DOHH2 (cell line): Measurements from ENCODE around the gene MAP2K5.

Experiments used
- H3F3A ChIP-seq: fragments of 200-600 bp; sonication (generic), shearing (Covaris generic); 2 replicates; pipeline ENCODE4 v1.6.0; 2016; ENCODE audit warnings: antibody characterized with exemption, mild to moderate bottlenecking; ENCODE audit not compliant: control insufficient read depth, insufficient read depth
- H3K27ac ChIP-seq: fragments of 200-600 bp; sonication (generic); 2 replicates; pipeline ENCODE4 v1.5.1; 2014; ENCODE audit warnings: low read depth, mild to moderate bottlenecking, low read length, moderate library complexity
- H3K27me3 ChIP-seq: fragments of 200-600 bp; sonication (generic); 2 replicates; pipeline ENCODE4 v1.6.1; 2014; ENCODE audit warnings: mild to moderate bottlenecking, low read length, mixed read lengths; ENCODE audit not compliant: control insufficient read depth
- H3K36me3 ChIP-seq: fragments of 200-600 bp; sonication (generic); 2 replicates; pipeline ENCODE4 v1.6.1; 2014; ENCODE audit warnings: mild to moderate bottlenecking, low read length, moderate library complexity, mixed read lengths; ENCODE audit not compliant: control insufficient read depth
- H3K4me1 ChIP-seq: fragments of 200-600 bp; sonication (generic); 2 replicates; pipeline ENCODE4 v1.6.1; 2014; ENCODE audit warnings: mild to moderate bottlenecking, low read length, mixed read lengths; ENCODE audit not compliant: control insufficient read depth
- H3K4me2 ChIP-seq: fragments of 200-600 bp; sonication (generic); 2 replicates; pipeline ENCODE4 v1.6.0; 2014; ENCODE audit warnings: mild to moderate bottlenecking, low read length, moderate library complexity
- H3K4me3 ChIP-seq: fragments of 200-600 bp; sonication (generic); 2 replicates; pipeline ENCODE4 v1.5.1; 2014; ENCODE audit warnings: mild to moderate bottlenecking, low read length, mixed read lengths
- H3K79me2 ChIP-seq: fragments of 200-600 bp; sonication (generic); 2 replicates; pipeline ENCODE4 v1.6.1; 2014; ENCODE audit warnings: mild to moderate bottlenecking, low read length, mixed read lengths; ENCODE audit not compliant: control insufficient read depth
- H3K9me2 ChIP-seq: fragments of 200-600 bp; sonication (generic); replicated peaks from 2 replicates; pipeline ENCODE4 v1.6.1; 2014; ENCODE audit warnings: mild to moderate bottlenecking, low read length, mixed read lengths; ENCODE audit not compliant: control insufficient read depth
- H3K9me3 ChIP-seq: fragments of 200-600 bp; sonication (generic); 2 replicates; pipeline ENCODE4 v1.6.1; 2014; ENCODE audit warnings: antibody characterized with exemption, low read length, mixed read lengths; ENCODE audit not compliant: control insufficient read depth, insufficient read depth
- H4K20me1 ChIP-seq: fragments of 200-600 bp; sonication (generic); 2 replicates; pipeline ENCODE4 v1.6.0; 2014; ENCODE audit warnings: low read depth, mild to moderate bottlenecking, antibody characterized with exemption, low read length, moderate library complexity; ENCODE audit not compliant: control insufficient read depth, insufficient read depth
- EZH2phosphoT487 ChIP-seq: fragments of 200-600 bp; sonication (generic); IDR thresholded peaks from 2 replicates; pipeline ENCODE4 v1.6.1; 2017; ENCODE audit warnings: borderline replicate concordance, mild to moderate bottlenecking, antibody characterized with exemption, low read length, moderate library complexity, mixed read lengths
- TF ChIP-seq, protein P1 (sequence below): fragments of 200-600 bp; sonication (generic); IDR thresholded peaks from one replicate; pipeline ENCODE4 v1.5.1; 2014; ENCODE audit warnings: antibody characterized with exemption, mild to moderate bottlenecking, low read depth, low read length; ENCODE audit not compliant: poor library complexity, severe bottlenecking

Gene MAP2K5

DNA sequence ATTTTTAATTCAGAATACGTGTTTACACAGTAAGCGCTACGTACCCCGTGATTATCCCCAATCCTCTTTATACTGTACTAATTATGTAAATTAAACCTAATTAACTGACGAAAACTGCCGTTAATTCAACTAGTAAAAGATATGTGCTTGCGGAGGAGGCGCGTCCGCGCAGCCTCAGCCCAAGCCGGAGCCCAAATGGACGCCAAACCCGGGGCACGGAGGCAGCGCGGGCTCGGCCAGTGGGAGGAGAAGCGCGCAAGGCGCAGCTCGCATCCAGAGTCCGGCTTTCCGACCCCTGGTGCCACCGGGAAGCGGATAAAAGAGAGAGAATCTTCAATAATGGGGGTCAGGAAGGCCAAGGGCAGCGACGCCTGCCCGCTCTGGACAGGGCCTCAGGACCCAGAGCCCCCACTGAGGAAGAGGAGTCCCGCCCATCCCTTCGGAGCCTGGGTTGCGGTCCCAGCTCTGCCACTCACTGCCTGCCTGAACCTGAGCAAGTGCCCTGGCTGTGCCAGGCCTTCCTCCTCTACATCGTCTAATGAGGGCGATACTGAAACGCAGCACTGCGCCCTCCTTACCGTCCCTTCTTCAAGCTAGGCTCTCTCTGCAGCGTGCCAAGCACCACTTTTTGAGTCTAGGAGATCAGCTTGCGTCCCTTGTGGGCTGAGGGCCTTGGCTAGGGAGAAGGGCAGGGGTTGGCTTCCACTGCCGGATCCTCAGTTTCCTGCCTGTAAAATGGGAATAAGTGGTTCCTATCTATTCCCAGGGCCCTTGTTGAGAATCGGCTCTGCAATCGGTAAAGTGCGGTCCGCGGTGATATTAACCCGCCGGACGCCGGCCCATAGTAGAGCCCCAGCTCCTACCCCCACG is 277.9 kb downstream of the MAP2K5 start:
- TF ChIP-seq, protein P1, sequence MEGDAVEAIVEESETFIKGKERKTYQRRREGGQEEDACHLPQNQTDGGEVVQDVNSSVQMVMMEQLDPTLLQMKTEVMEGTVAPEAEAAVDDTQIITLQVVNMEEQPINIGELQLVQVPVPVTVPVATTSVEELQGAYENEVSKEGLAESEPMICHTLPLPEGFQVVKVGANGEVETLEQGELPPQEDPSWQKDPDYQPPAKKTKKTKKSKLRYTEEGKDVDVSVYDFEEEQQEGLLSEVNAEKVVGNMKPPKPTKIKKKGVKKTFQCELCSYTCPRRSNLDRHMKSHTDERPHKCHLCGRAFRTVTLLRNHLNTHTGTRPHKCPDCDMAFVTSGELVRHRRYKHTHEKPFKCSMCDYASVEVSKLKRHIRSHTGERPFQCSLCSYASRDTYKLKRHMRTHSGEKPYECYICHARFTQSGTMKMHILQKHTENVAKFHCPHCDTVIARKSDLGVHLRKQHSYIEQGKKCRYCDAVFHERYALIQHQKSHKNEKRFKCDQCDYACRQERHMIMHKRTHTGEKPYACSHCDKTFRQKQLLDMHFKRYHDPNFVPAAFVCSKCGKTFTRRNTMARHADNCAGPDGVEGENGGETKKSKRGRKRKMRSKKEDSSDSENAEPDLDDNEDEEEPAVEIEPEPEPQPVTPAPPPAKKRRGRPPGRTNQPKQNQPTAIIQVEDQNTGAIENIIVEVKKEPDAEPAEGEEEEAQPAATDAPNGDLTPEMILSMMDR, result no peak
- TF ChIP-seq EZH2phosphoT487, result no peak
- H3K27ac ChIP-seq, result no peak overlapping the region
- H3K4me2 ChIP-seq, result no peak overlapping the region
- no peaks in the 10 kb centered on the region for H3F3A ChIP-seq
- 0 out of 2 replicates have a peak, but pooled peaks cover 3% of the 10 kb centered on the region for H4K20me1 ChIP-seq
- no peaks in the 10 kb centered on the region for H3K36me3 ChIP-seq
- H3K27me3 ChIP-seq, result peaks cover 53% of the 10 kb centered on the region
- H3K4me1 ChIP-seq, result no peaks in the 10 kb centered on the region
- H3K79me2 ChIP-seq, result no peaks in the 10 kb centered on the region
- H3K9me2 ChIP-seq, result no peaks in the 10 kb centered on the region
- H3K4me3 ChIP-seq, result no peak overlapping the region
- no peaks in the 10 kb centered on the region for H3K9me3 ChIP-seq

DNA sequence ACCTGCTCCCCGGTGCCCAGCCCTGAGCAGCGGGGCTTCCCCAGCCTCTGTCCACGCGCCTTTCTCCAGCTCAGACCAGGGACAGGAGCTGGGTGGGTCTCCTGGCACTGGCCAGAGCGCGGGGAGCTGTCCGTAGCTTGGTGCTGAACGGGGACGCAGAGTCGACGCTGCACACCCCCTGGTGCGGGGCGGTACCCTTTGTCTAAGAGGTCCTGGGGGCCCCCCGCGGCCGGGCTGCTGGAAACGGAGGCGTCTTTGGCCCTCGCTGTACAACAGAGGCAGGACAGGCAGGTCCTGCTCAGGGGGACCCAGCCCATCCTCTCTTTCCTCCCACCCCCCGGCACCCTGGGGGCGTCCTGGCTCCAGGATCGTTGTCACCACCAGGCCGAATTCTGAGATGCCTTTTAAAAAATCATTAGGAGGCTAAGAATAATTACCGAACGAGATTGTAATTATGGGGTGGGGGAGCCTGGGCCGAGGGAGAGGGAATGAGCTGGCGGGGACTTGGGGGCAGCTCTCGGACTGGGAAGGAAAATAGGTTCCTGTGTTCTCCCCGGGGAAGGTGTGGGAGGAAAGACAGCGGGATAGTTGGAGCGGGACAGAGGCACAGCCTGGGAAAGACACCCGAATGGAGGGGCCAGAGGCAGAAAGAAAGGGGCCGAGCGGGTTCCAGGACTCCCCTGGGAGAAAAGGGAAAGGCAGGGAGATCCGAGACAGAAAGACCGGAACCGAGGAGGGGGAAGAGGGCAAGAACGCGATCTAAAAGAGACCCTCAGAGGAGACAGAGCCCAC is 278.7 kb downstream of the MAP2K5 start:
- 0 out of 2 replicates have a peak, but pooled peaks cover 3% of the 10 kb centered on the region for H4K20me1 ChIP-seq
- no peaks in the 10 kb centered on the region for H3K36me3 ChIP-seq
- TF ChIP-seq, protein P1, result no peak
- no peak for TF ChIP-seq EZH2phosphoT487
- H3K9me3 ChIP-seq, result no peaks in the 10 kb centered on the region; the same call in 1 of the 2 replicates
- no peak overlapping the region for H3K4me2 ChIP-seq
- H3K4me1 ChIP-seq, result no peaks in the 10 kb centered on the region
- no peak overlapping the region for H3K27ac ChIP-seq
- peaks cover 53% of the 10 kb centered on the region for H3K27me3 ChIP-seq
- no peak overlapping the region for H3K4me3 ChIP-seq
- no peaks in the 10 kb centered on the region for H3F3A ChIP-seq
- H3K9me2 ChIP-seq, result no peaks in the 10 kb centered on the region
- no peaks in the 10 kb centered on the region for H3K79me2 ChIP-seq

DNA sequence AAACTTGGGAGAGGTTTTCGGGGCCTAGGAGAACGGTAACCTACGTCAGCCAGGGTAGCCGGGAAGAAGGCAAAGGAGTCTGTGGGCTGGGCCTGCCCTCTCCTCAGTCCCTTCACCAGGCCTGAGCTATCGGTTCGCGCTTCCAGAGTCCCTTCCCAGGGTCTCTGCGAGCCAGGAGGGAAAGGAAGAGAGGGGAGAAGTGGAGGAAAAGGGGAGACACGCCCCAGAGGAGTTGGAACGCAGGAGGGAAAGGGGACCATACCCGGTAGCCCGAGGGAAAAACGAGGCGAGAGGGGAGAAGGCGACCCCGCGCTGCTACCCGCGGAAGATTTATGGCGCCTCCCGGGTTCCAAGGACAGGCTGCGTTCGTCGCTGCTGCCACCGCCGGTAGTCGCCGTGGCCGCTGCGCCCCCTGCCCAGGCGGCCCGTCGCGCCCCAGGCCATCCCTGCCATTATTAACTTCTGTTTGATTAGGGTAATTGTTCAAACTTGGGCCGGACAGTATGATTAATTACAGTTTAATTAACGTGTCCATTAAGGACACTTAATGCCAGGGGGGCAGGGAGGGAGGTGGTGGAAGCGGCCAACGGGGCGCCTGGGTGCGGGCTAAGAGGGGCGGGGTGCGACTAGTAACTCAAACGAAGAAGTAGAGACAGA is 279.4 kb downstream of the MAP2K5 start:
- no peaks in the 10 kb centered on the region; the same call in 1 of the 2 replicates for H3K9me3 ChIP-seq
- H3K79me2 ChIP-seq, result no peaks in the 10 kb centered on the region
- no peaks in the 10 kb centered on the region for H3K9me2 ChIP-seq
- no peaks in the 10 kb centered on the region for H3K4me1 ChIP-seq
- no peak overlapping the region for H3K4me3 ChIP-seq
- H3K36me3 ChIP-seq, result no peaks in the 10 kb centered on the region
- H3K27ac ChIP-seq, result no peak overlapping the region
- peaks cover 53% of the 10 kb centered on the region for H3K27me3 ChIP-seq
- H4K20me1 ChIP-seq, result 0 out of 2 replicates have a peak, but pooled peaks cover 3% of the 10 kb centered on the region
- H3K4me2 ChIP-seq, result no peak overlapping the region
- no peak for TF ChIP-seq EZH2phosphoT487
- TF ChIP-seq, protein P1, result no peak
- no peaks in the 10 kb centered on the region for H3F3A ChIP-seq
